GM12878 (cell line): ENCODE data around the gene ATXN1. TPM values are rescaled to one million over a fixed set of nuclear protein-coding genes. Genes with fewer than 3 reads are reported as not detected.
"Not testable (repeated sequence)": the region's sequence is repeated elsewhere in the genome, so short reads cannot be mapped to it uniquely, and the experiment has no call there.

ENCODE experiments used
- ATAC-seq: fragments of 200-7000 bp; cut with Tn5 transposase; 3 replicates; pipeline ENCODE4 v1.9.1; 2020; ENCODE audit warnings: mild to moderate bottlenecking, moderate library complexity
- BruUV-seq: library from RNA; stranded (reverse); fragments of 400-500 nt; replicated peaks from 2 replicates; lab custom pipeline; 2021; lab: Mats Ljungman, UMichigan
- CTCF ChIA-PET: fragments of 300-600 bp; sonication (Branson Sonifier 250); formaldehyde crosslinking; extraction: SDS; loops from one replicate; lab custom pipeline; 2021; ENCODE audit warnings: inconsistent platforms; lab: Yijun Ruan, JAX
- POLR2A ChIA-PET: fragments of 350-600 bp; formaldehyde crosslinking; extraction: SDS; loops from one replicate; lab custom pipeline; 2021; ENCODE audit warnings: inconsistent platforms; lab: Charles Lee
- RAD21 ChIA-PET: fragments of 300-600 bp; sonication (Branson Sonifier 250); formaldehyde crosslinking; loops from one replicate; lab custom pipeline; 2023; ENCODE audit warnings: antibody characterized with exemption; ENCODE audit not compliant: unreplicated experiment; lab: Charles Lee
- SMC1A ChIA-PET: fragments of 300-600 bp; sonication (Branson Sonifier 250); formaldehyde crosslinking; loops from one replicate; lab custom pipeline; 2023; ENCODE audit not compliant: unreplicated experiment, uncharacterized antibody; lab: Charles Lee
- DNase-seq: peaks from one replicate; pipeline ENCODE4 v3.0.0-alpha.2; 2011; ENCODE audit warnings: low read depth, low spot score
- FAIRE-seq: peaks from 3 replicates; lab custom pipeline; 2011; peaks lifted over from hg19 to GRCh38; lab: Jason Lieb, UNC
- H2AFZ ChIP-seq: 2 replicates; pipeline ENCODE4 v1.6.0; 2011; ENCODE audit warnings: low read depth, low read length, control low read depth; ENCODE audit not compliant: control insufficient read depth
- H3K27ac ChIP-seq: 2 replicates; pipeline ENCODE4 v1.5.1; 2011; ENCODE audit warnings: control low read depth; ENCODE audit not compliant: control insufficient read depth, insufficient read depth
- H3K27me3 ChIP-seq, 2 experiments: replicated peaks in 1 of 2; 2 replicates each; pipeline versions ENCODE4 v1.6.0 to v1.6.1; 2011; ENCODE audit warnings: low read length in 1 of 2; ENCODE audit not compliant: control insufficient read depth in 2 of 2, insufficient read depth in 2 of 2
- H3K36me3 ChIP-seq, 2 experiments: 2 replicates each; pipeline ENCODE4 v1.5.1; 2011; ENCODE audit warnings: low read length in 1 of 2; ENCODE audit not compliant: control insufficient read depth in 2 of 2, insufficient read depth in 2 of 2
- H3K4me1 ChIP-seq: 2 replicates; pipeline ENCODE4 v1.6.1; 2011; ENCODE audit warnings: mild to moderate bottlenecking, low read length, moderate library complexity, mixed read lengths; ENCODE audit not compliant: control insufficient read depth, insufficient read depth
- H3K4me2 ChIP-seq: 2 replicates; pipeline ENCODE4 v1.6.0; 2011; ENCODE audit warnings: control low read depth; ENCODE audit not compliant: control insufficient read depth, insufficient read depth
- H3K4me3 ChIP-seq: fragments of 200-600 bp; sonication (generic); 2 replicates; pipeline ENCODE4 v1.5.1; 2016
- H3K79me2 ChIP-seq: 2 replicates; pipeline ENCODE4 v1.6.0; 2011; ENCODE audit warnings: low read length; ENCODE audit not compliant: control insufficient read depth, insufficient read depth
- H3K9ac ChIP-seq: 2 replicates; pipeline ENCODE4 v1.8.0; 2011; ENCODE audit warnings: low read length, control low read depth, mixed read lengths; ENCODE audit not compliant: control insufficient read depth, insufficient read depth
- H3K9me3 ChIP-seq: replicated peaks from 3 replicates; pipeline ENCODE4 v1.5.1; 2011; ENCODE audit warnings: mild to moderate bottlenecking, low read length; ENCODE audit not compliant: control insufficient read depth, insufficient read depth
- H4K20me1 ChIP-seq: 2 replicates; pipeline ENCODE4 v1.6.0; 2011; ENCODE audit not compliant: control insufficient read depth, insufficient read depth
- EZH2 ChIP-seq: IDR thresholded peaks from 2 replicates; pipeline ENCODE4 v1.6.1; 2012; ENCODE audit warnings: low read depth, mild to moderate bottlenecking, control low read depth, inconsistent platforms, low read length, borderline replicate concordance; ENCODE audit not compliant: control insufficient read depth
- MLLT1 ChIP-seq: fragments of 450-650 bp; IDR thresholded peaks from 2 replicates; pipeline ENCODE4 v1.6.1; 2016; ENCODE audit warnings: mild to moderate bottlenecking
- ZNF24 ChIP-seq: fragments of 450-650 bp; IDR thresholded peaks from 2 replicates; pipeline ENCODE4 v1.6.1; 2017; ENCODE audit warnings: antibody characterized with exemption, mild to moderate bottlenecking
- WGBS: methylation state at CpG from one replicate; pipeline ENCODE4 v1.1.6; 2016; ENCODE audit warnings: low lambda C conversion rate; ENCODE audit not compliant: insufficient replicate concordance, insufficient coverage; ENCODE audit errors: missing lambda C conversion rate; 5-methylcytosine and 5-hydroxymethylcytosine counted together
- in situ Hi-C: fragments of 300-500 bp; cut with MboI; formaldehyde crosslinking; loops from 9 replicates; pipeline ENCODE4 v1.14.3; 2018; ENCODE audit warnings: mixed read lengths
- intact Hi-C: fragments of 100-400 bp; cut with micrococcal nuclease; formaldehyde crosslinking; loops from one replicate; pipeline ENCODE4 v1.14.2; 2022; ENCODE audit not compliant: unreplicated experiment
- polyA plus RNA-seq, 11 experiments: library from polyadenylated mRNA; depleted of rRNA in 4 of 11; unstranded in 6 of 11; stranded (reverse) in 5 of 11; fragments of >200 nt; fragmentation: Nextera tagmentation in 4 of 11; fragmentation: Illumina TruSeq in 1 of 11; extraction: Ambion mirVana in 4 of 11; extraction: Trizol in 1 of 11; gene quantifications; 1 replicate in 1 of 11; 2 replicates in 10 of 11; pipeline versions ENCODE4 v1.2.1 to v1.2.3, GENCODE V29; 2011 to 2016; ENCODE audit warnings: inconsistent platforms in 2 of 11, missing spikeins in 2 of 11, low read depth in 1 of 11
- total RNA-seq, 4 experiments: library from RNA; depleted of rRNA in 3 of 4; stranded (reverse); fragments of >200 nt in 3 of 4; fragmentation: Illumina TruSeq in 1 of 4; extraction: Trizol in 1 of 4; gene quantifications; 2 replicates each; pipeline versions ENCODE4 v1.2.1 to v1.2.3, GENCODE V29; 2013 to 2021
- TF ChIP-seq, protein P1 (sequence below): IDR thresholded peaks from 2 replicates; pipeline ENCODE4 v1.6.1; 2012; ENCODE audit warnings: improper control_type of control experiment, low read depth, low read length; ENCODE audit not compliant: insufficient replicate concordance

Gene ATXN1
- total and polyA plus RNA-seq, 10 of the 15 experiments (the other 5 are each of a cell fraction or from before 2014, with no cell fraction given) = 12.2 to 51.2 (median 20.5) TPM

DNA sequence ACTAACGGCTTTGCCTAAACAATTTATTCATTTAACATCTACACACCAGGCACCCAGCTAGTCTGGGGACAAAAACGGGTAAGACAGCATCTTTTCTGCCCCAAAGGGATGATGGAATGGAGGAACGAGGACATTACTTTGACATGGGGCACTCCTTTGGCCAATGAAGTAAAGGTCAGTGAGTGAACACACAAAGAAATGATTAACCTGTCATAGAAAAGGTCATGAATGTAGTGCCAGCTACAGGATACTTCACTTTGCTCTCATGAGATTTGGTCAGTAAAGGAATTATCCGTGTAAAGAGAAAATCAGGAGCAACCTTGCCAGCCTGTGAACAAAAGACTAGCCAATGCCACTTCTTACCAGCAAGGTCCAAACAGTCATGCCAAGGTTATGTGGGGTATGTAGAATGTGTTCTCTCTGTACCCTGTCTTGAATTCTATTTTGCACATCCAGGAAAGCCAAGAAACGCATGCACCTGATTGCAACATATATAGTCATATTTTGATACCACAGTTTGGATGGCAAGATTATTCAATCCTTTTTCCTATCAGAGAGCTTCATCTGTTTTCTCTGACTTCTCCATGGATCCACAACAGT lies 377.6 kb downstream of the ATXN1 start:
- no TSS peak for BruUV-seq
- intact Hi-C loops = no loop called here
- Histone ChIP-seq H2AFZ (no peak overlapping the region), H3K9me3 (no peaks in the 10 kb centered on the region; the same call in 2 of the 3 replicates), H4K20me1 (no peaks in the 10 kb centered on the region), H3K27me3 (no peaks in the 10 kb centered on the region), H3K27ac (no peak overlapping the region), H3K9ac (no peak overlapping the region), H3K79me2 (no peaks in the 10 kb centered on the region; the same call in 1 of the 2 replicates), H3K4me1 (no peaks in the 10 kb centered on the region), H3K4me3 (no peak overlapping the region), H3K36me3 (peaks cover 7 to 9% of the 10 kb centered on the region in 2 experiments; a peak in 3 of 4 replicates), H3K4me2 (no peak overlapping the region)
- 49% methylated on average over 5 of the region's 5 CpGs for WGBS
- no peak for FAIRE-seq
- in situ Hi-C loops = no loop called here
- no peak for DNase-seq
- SMC1A ChIA-PET = interaction anchor here (0.9 kb wide), 2 partner anchors 10 to 30 kb away, joined by 3 to 4 read pairs; no protein-coding TSS in a partner anchor
- CTCF ChIA-PET = interaction anchor here (1.7 kb wide), 1 partner anchor 50 kb away, joined by 3 read pairs; no protein-coding TSS in a partner anchor
- POLR2A ChIA-PET = interaction anchor here (0.9 kb wide), 1 partner anchor 11 kb away, joined by 3 read pairs; no protein-coding TSS in a partner anchor
- ATAC-seq = no peak
- no peak for TF ChIP-seq MLLT1
- TF ChIP-seq EZH2 = no peak
- TF ChIP-seq ZNF24 = no peak
- TF ChIP-seq, protein P1, sequence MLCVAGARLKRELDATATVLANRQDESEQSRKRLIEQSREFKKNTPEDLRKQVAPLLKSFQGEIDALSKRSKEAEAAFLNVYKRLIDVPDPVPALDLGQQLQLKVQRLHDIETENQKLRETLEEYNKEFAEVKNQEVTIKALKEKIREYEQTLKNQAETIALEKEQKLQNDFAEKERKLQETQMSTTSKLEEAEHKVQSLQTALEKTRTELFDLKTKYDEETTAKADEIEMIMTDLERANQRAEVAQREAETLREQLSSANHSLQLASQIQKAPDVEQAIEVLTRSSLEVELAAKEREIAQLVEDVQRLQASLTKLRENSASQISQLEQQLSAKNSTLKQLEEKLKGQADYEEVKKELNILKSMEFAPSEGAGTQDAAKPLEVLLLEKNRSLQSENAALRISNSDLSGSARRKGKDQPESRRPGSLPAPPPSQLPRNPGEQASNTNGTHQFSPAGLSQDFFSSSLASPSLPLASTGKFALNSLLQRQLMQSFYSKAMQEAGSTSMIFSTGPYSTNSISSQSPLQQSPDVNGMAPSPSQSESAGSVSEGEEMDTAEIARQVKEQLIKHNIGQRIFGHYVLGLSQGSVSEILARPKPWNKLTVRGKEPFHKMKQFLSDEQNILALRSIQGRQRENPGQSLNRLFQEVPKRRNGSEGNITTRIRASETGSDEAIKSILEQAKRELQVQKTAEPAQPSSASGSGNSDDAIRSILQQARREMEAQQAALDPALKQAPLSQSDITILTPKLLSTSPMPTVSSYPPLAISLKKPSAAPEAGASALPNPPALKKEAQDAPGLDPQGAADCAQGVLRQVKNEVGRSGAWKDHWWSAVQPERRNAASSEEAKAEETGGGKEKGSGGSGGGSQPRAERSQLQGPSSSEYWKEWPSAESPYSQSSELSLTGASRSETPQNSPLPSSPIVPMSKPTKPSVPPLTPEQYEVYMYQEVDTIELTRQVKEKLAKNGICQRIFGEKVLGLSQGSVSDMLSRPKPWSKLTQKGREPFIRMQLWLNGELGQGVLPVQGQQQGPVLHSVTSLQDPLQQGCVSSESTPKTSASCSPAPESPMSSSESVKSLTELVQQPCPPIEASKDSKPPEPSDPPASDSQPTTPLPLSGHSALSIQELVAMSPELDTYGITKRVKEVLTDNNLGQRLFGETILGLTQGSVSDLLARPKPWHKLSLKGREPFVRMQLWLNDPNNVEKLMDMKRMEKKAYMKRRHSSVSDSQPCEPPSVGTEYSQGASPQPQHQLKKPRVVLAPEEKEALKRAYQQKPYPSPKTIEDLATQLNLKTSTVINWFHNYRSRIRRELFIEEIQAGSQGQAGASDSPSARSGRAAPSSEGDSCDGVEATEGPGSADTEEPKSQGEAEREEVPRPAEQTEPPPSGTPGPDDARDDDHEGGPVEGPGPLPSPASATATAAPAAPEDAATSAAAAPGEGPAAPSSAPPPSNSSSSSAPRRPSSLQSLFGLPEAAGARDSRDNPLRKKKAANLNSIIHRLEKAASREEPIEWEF = no peak
- RAD21 ChIA-PET = no interaction called here

- intact Hi-C loops, H3K4me3 ChIP-seq, H3K27me3 ChIP-seq, H2AFZ ChIP-seq, H4K20me1 ChIP-seq, H3K27ac ChIP-seq, BruUV-seq, H3K4me2 ChIP-seq, RAD21 ChIA-PET, H3K9ac ChIP-seq, H3K36me3 ChIP-seq, FAIRE-seq, ATAC-seq, H3K9me3 ChIP-seq, H3K79me2 ChIP-seq, DNase-seq, in situ Hi-C loops, H3K4me1 ChIP-seq: not testable (repeated sequence)
- CTCF ChIA-PET = interaction anchor here (0.8 to 1.7 kb wide), 3 partner anchors 10 to 50 kb away, joined by 3 to 4 read pairs (median 3); no protein-coding TSS in a partner anchor
- POLR2A ChIA-PET = interaction anchor here (0.6 to 0.7 kb wide), 2 partner anchors 8 to 13 kb away, joined by 5 read pairs; no protein-coding TSS in a partner anchor
- SMC1A ChIA-PET = interaction anchor here (0.7 to 1.0 kb wide), 5 partner anchors 8 to 109 kb away, joined by 3 to 5 read pairs (median 4); no protein-coding TSS in a partner anchor
- 81% methylated on average over 3 of the region's 3 CpGs for WGBS
Measured at GRCh38 chr6:16381968-16382367, 379.3 kb downstream of the ATXN1 start.
